Measurements from ENCODE around the gene GSC. TPM values are rescaled to one million over a fixed set of nuclear protein-coding genes. Genes with fewer than 3 reads are reported as not detected.

The GSC gene
- total RNA-seq, 1 experiment from 2014 or later = not detected

- intact Hi-C loops (cut with micrococcal nuclease) = no loop called here
- Histone ChIP-seq H2AFZ (ENCODE audit: low read length) (no peak overlapping the region), H3F3A (ENCODE audit: low read length, unreplicated experiment) (no peaks in the 10 kb centered on the region), H4K20me1 (ENCODE audit: low read length) (no peaks in the 10 kb centered on the region), H3K9ac (ENCODE audit: low read length) (no peak overlapping the region), H3K27me3 (ENCODE audit: low read length) (0 out of 2 replicates have a peak, but pooled peaks cover 3% of the 10 kb centered on the region), H3K4me1 (ENCODE audit: insufficient read depth, low read length) (no peaks in the 10 kb centered on the region), H3K79me2 (ENCODE audit: low read length) (no peaks in the 10 kb centered on the region), H3K4me3 (ENCODE audit: low read length) (no peak overlapping the region), H3K4me2 (ENCODE audit: low read length) (no peak overlapping the region), H3K9me3 (ENCODE audit: low read length) (no peaks in the 10 kb centered on the region), H3K9me2 (replicated peaks; ENCODE audit: low read length) (no peaks in the 10 kb centered on the region), H3K36me3 (ENCODE audit: low read depth, low read length) (no peaks in the 10 kb centered on the region), H3K27ac (ENCODE audit: low read length) (no peak overlapping the region)
- BruUV-seq (replicated peaks) = no TSS peak
- no peak for ATAC-seq
- ChIA-PET POLR2A (ENCODE audit: unreplicated experiment) (no interaction called here), CTCF (no interaction called here)
- TF ChIP-seq EZH2 (IDR thresholded peaks at IDR 0.05; ENCODE audit: low read length, unreplicated experiment) (no peak), EZH2phosphoT487 (IDR thresholded peaks at IDR 0.05; ENCODE audit: borderline replicate concordance, low read length) (no peak), CTCF (conservative IDR thresholded peaks at IDR 0.05; ENCODE audit: low read depth, low read length) (no peak)
- DNase-seq = no peak
Measured at GRCh38 chr14:94780536-94781399, 10.9 kb upstream of the GSC start.

GRCh38 chr14:94779713-94780112, 9.8 kb upstream of the GSC start:
- ChIA-PET POLR2A (ENCODE audit: unreplicated experiment) (no interaction called here), CTCF (no interaction called here)
- Histone ChIP-seq H3K36me3 (ENCODE audit: low read depth, low read length) (no peaks in the 10 kb centered on the region), H3K9me2 (replicated peaks; ENCODE audit: low read length) (no peaks in the 10 kb centered on the region), H3K9me3 (ENCODE audit: low read length) (no peaks in the 10 kb centered on the region), H3K4me2 (ENCODE audit: low read length) (no peak overlapping the region), H2AFZ (ENCODE audit: low read length) (no peak overlapping the region), H3F3A (ENCODE audit: low read length, unreplicated experiment) (no peaks in the 10 kb centered on the region), H3K4me1 (ENCODE audit: insufficient read depth, low read length) (no peaks in the 10 kb centered on the region), H3K9ac (ENCODE audit: low read length) (no peak overlapping the region), H4K20me1 (ENCODE audit: low read length) (no peaks in the 10 kb centered on the region), H3K79me2 (ENCODE audit: low read length) (no peaks in the 10 kb centered on the region), H3K27ac (ENCODE audit: low read length) (no peak overlapping the region), H3K4me3 (ENCODE audit: low read length) (no peak overlapping the region), H3K27me3 (ENCODE audit: low read length) (peaks cover 14% of the 10 kb centered on the region; the same call in 1 of the 2 replicates)
- intact Hi-C loops (cut with micrococcal nuclease) = no loop called here
- BruUV-seq (replicated peaks) = no TSS peak
- TF ChIP-seq EZH2phosphoT487 (IDR thresholded peaks at IDR 0.05; ENCODE audit: borderline replicate concordance, low read length) = no peak
- TF ChIP-seq EZH2 (IDR thresholded peaks at IDR 0.05; ENCODE audit: low read length, unreplicated experiment) = no peak
- no peak for TF ChIP-seq CTCF (conservative IDR thresholded peaks at IDR 0.05; ENCODE audit: low read depth, low read length)
- DNase-seq = no peak
- ATAC-seq = no peak

GRCh38 chr14:94775871-94776210, 5.9 kb upstream of the GSC start:
- Histone ChIP-seq H3K27ac (ENCODE audit: low read length) (no peak overlapping the region), H3K4me1 (ENCODE audit: insufficient read depth, low read length) (no peaks in the 10 kb centered on the region), H3K27me3 (ENCODE audit: low read length) (peaks cover 15% of the 10 kb centered on the region; the same call in 1 of the 2 replicates), H3K79me2 (ENCODE audit: low read length) (no peaks in the 10 kb centered on the region), H3K9ac (ENCODE audit: low read length) (no peak overlapping the region), H3K4me2 (ENCODE audit: low read length) (no peak overlapping the region), H3F3A (ENCODE audit: low read length, unreplicated experiment) (no peaks in the 10 kb centered on the region), H3K4me3 (ENCODE audit: low read length) (no peak overlapping the region), H3K9me2 (replicated peaks; ENCODE audit: low read length) (no peaks in the 10 kb centered on the region), H3K9me3 (ENCODE audit: low read length) (no peaks in the 10 kb centered on the region), H2AFZ (ENCODE audit: low read length) (no peak overlapping the region), H4K20me1 (ENCODE audit: low read length) (no peaks in the 10 kb centered on the region), H3K36me3 (ENCODE audit: low read depth, low read length) (no peaks in the 10 kb centered on the region)
- DNase-seq (no peak), ATAC-seq (no peak)
- ChIA-PET POLR2A (ENCODE audit: unreplicated experiment) (no interaction called here), CTCF (no interaction called here)
- no peak for TF ChIP-seq EZH2phosphoT487 (IDR thresholded peaks at IDR 0.05; ENCODE audit: borderline replicate concordance, low read length)
- no peak for TF ChIP-seq EZH2 (IDR thresholded peaks at IDR 0.05; ENCODE audit: low read length, unreplicated experiment)
- no peak for TF ChIP-seq CTCF (conservative IDR thresholded peaks at IDR 0.05; ENCODE audit: low read depth, low read length)
- intact Hi-C loops (cut with micrococcal nuclease) = no loop called here
- BruUV-seq (replicated peaks) = no TSS peak

Data from PC-3 (cell line).